Erythroblast (primary cell): ENCODE results near the gene AAK1.

Experiments
- GATA1 ChIP-seq: IDR thresholded peaks from 2 replicates; pipeline ENCODE4 v1.6.1; 2011; ENCODE audit warnings: low read depth, mild to moderate bottlenecking, control low read depth, low read length, moderate library complexity
- POLR2A ChIP-seq: IDR thresholded peaks from 2 replicates; pipeline ENCODE4 v1.6.1; 2011; ENCODE audit warnings: mild to moderate bottlenecking, low read length

GRCh38 chr2:69483696-69484095 is 159.8 kb downstream of the AAK1 start:
- TF ChIP-seq POLR2A (no peak), GATA1 (no peak)
